PC-3 (cell line): Measurements from ENCODE around the gene MBNL3.

Source experiments
- EZH2 ChIP-seq: fragments of 300-600 bp; sonication (generic); IDR thresholded peaks from one replicate; pipeline ENCODE4 v1.6.1; 2017; ENCODE audit warnings: antibody characterized with exemption, mild to moderate bottlenecking, low read length; ENCODE audit not compliant: unreplicated experiment
- TF ChIP-seq, protein P1 (sequence below): fragments of 300-600 bp; sonication (generic); conservative IDR thresholded peaks from 2 replicates; pipeline ENCODE4 v1.5.1; 2017; ENCODE audit warnings: antibody characterized with exemption, low read depth, mild to moderate bottlenecking, low read length

DNA sequence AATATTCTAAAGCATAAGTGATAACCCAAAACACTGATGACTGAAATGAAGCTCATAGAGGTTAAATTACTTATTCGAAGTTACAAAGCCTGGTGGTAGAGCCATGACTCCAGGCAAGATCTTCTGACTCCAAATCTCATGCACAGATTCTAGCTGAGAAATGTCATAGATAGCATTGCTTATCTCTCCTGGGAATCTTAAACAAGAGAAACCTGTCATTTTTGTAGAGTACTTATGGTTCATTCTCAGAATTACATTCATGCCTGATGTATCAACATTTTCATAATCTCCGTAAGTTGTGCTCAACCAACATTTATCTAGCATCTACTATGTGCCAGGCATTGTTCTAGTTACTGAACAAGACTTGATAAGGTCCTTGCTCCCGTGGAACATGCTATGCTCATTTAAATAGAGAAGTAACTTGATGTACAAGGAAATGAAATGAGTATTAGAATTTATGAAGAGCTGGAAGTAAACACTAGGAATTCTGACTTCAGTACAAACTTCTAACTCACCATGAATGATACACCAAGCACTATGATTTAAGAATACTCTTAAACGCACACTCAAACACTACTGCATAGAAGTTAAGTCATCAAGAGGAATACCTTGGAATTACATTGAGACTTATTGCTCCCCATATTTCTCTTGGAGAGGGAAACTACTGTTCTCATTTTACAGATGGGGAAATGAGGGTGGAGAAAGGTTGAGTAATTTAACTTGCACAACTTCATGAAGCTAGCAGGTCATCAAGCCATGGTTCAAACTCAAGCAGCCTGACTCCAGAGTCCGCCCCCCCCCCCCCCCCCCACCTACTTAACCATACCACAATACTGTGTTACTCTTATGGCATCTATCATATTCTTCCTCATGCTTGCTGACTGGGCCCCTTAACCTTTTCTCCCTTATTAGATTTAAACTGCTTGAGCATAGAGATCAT is 45.4 kb downstream of the MBNL3 start:
- TF ChIP-seq, protein P1, sequence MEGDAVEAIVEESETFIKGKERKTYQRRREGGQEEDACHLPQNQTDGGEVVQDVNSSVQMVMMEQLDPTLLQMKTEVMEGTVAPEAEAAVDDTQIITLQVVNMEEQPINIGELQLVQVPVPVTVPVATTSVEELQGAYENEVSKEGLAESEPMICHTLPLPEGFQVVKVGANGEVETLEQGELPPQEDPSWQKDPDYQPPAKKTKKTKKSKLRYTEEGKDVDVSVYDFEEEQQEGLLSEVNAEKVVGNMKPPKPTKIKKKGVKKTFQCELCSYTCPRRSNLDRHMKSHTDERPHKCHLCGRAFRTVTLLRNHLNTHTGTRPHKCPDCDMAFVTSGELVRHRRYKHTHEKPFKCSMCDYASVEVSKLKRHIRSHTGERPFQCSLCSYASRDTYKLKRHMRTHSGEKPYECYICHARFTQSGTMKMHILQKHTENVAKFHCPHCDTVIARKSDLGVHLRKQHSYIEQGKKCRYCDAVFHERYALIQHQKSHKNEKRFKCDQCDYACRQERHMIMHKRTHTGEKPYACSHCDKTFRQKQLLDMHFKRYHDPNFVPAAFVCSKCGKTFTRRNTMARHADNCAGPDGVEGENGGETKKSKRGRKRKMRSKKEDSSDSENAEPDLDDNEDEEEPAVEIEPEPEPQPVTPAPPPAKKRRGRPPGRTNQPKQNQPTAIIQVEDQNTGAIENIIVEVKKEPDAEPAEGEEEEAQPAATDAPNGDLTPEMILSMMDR, result no peak
- no peak for TF ChIP-seq EZH2
